ENCODE data around the gene INVS.

Gene INVS

GRCh38 chr9:100190339-100190738 lies 91.3 kb downstream of the INVS start:
- no peak for TF ChIP-seq SNAI2 (CRISPR knock-in tag; IDR thresholded peaks at IDR 0.05)
- no peak for TF ChIP-seq ZFP3 (CRISPR knock-in tag; IDR thresholded peaks at IDR 0.05)
- TF ChIP-seq ISL1 (CRISPR knock-in tag; IDR thresholded peaks at IDR 0.05) = no peak
- TF ChIP-seq POU6F1 (CRISPR knock-in tag; IDR thresholded peaks at IDR 0.05; ENCODE audit: borderline replicate concordance, low read depth) = no peak
- no peak for TF ChIP-seq ZNF8 (CRISPR knock-in tag; IDR thresholded peaks at IDR 0.05)
- no peak for TF ChIP-seq TOX (CRISPR knock-in tag; IDR thresholded peaks at IDR 0.05; ENCODE audit: borderline replicate concordance)
- TF ChIP-seq ZNF70 (CRISPR knock-in tag; IDR thresholded peaks at IDR 0.05) = no peak
- TF ChIP-seq CSRNP3 (CRISPR knock-in tag; IDR thresholded peaks at IDR 0.05) = no peak
- no peak for TF ChIP-seq BACH2 (CRISPR knock-in tag; IDR thresholded peaks at IDR 0.05; ENCODE audit: borderline replicate concordance)
- no peak for TF ChIP-seq TCF4 (CRISPR knock-in tag; IDR thresholded peaks at IDR 0.05; ENCODE audit: borderline replicate concordance)
- no peak for TF ChIP-seq TSHZ2 (CRISPR knock-in tag; IDR thresholded peaks at IDR 0.05)
- TF ChIP-seq ZFP30 (CRISPR knock-in tag; IDR thresholded peaks at IDR 0.05) = no peak
- TF ChIP-seq ZC3H10 (CRISPR knock-in tag; IDR thresholded peaks at IDR 0.05) = no peak
- no peak for TF ChIP-seq CREB5 (CRISPR knock-in tag; IDR thresholded peaks at IDR 0.05; ENCODE audit: low read depth)
- TF ChIP-seq PATZ1 (CRISPR knock-in tag; IDR thresholded peaks at IDR 0.05; ENCODE audit: borderline replicate concordance) = no peak
- TF ChIP-seq GLIS3 (CRISPR knock-in tag; IDR thresholded peaks at IDR 0.05) = no peak
- TF ChIP-seq RARB (CRISPR knock-in tag; IDR thresholded peaks at IDR 0.05) = no peak
- TF ChIP-seq ESRRG (CRISPR knock-in tag; IDR thresholded peaks at IDR 0.05) = no peak
- no peak for TF ChIP-seq PPARA (CRISPR knock-in tag; IDR thresholded peaks at IDR 0.05; ENCODE audit: borderline replicate concordance)
- no peak for TF ChIP-seq CSDC2 (CRISPR knock-in tag; IDR thresholded peaks at IDR 0.05)
- no peak for ATAC-seq

GRCh38 chr9:100191264-100191663 lies 92.2 kb downstream of the INVS start:
- ATAC-seq = no peak
- TF ChIP-seq ZNF8 (CRISPR knock-in tag; IDR thresholded peaks at IDR 0.05) (no peak), ZNF70 (CRISPR knock-in tag; IDR thresholded peaks at IDR 0.05) (no peak), ZNF565 (CRISPR knock-in tag; conservative IDR thresholded peaks at IDR 0.05; ENCODE audit: low read depth) (no peak), TCF4 (CRISPR knock-in tag; IDR thresholded peaks at IDR 0.05; ENCODE audit: borderline replicate concordance) (no peak), GLIS3 (CRISPR knock-in tag; IDR thresholded peaks at IDR 0.05) (no peak), CREB5 (CRISPR knock-in tag; IDR thresholded peaks at IDR 0.05; ENCODE audit: low read depth) (no peak), CSDC2 (CRISPR knock-in tag; IDR thresholded peaks at IDR 0.05) (no peak), PPARA (CRISPR knock-in tag; IDR thresholded peaks at IDR 0.05; ENCODE audit: borderline replicate concordance) (no peak), ESRRG (CRISPR knock-in tag; IDR thresholded peaks at IDR 0.05) (no peak), ZFP3 (CRISPR knock-in tag; IDR thresholded peaks at IDR 0.05) (no peak), SNAI2 (CRISPR knock-in tag; IDR thresholded peaks at IDR 0.05) (no peak)

Data from SK-N-SH treated with all-trans-retinoic acid at 6 μM for 48 hours (cell line).